Tibial nerve (tissue), 4 donors: ENCODE results near the gene KLC3. TPM values are rescaled to one million over a fixed set of nuclear protein-coding genes. Genes with fewer than 3 reads are reported as not detected.

Source experiments
- DNase-seq, 2 donors: peaks; one replicate each; pipeline ENCODE4 v3.0.0-alpha.2; 2019; ENCODE audit warnings: low spot score in 2 of 2
- H3K27ac ChIP-seq, 4 donors: fragments of 200-600 bp; sonication (generic) in 3 of 4; one replicate each; pipeline ENCODE4 v1.5.1; 2017 to 2019; ENCODE audit warnings: mild to moderate bottlenecking in 1 of 4
- H3K27me3 ChIP-seq, 2 donors: fragments of 200-600 bp; sonication (generic) in 1 of 2; one replicate each; pipeline versions ENCODE4 v1.5.1 to v1.6.0; 2017 to 2019
- H3K36me3 ChIP-seq, 3 donors: fragments of 200-600 bp; sonication (generic); one replicate each; pipeline ENCODE4 v1.5.1; 2018 to 2019
- H3K4me1 ChIP-seq, 4 donors: fragments of 200-600 bp; sonication (generic) in 3 of 4; one replicate each; pipeline ENCODE4 v1.5.1; 2017 to 2019
- H3K4me3 ChIP-seq, 4 donors: fragments of 200-600 bp; sonication (generic) in 3 of 4; one replicate each; pipeline ENCODE4 v1.5.1; 2017 to 2019; ENCODE audit warnings: mild to moderate bottlenecking in 1 of 4, moderate library complexity in 1 of 4
- H3K9me3 ChIP-seq, 4 donors: fragments of 200-600 bp; sonication (generic) in 3 of 4; one replicate each; pipeline ENCODE4 v1.5.1; 2017 to 2019
- EP300 ChIP-seq, 2 donors: sonication (generic); formaldehyde crosslinking; IDR thresholded peaks; one replicate each; pipeline ENCODE4 v1.6.1; 2017; ENCODE audit warnings: antibody characterized with exemption in 2 of 2, mild to moderate bottlenecking in 1 of 2
- POLR2A ChIP-seq, 2 donors: fragments of 450-650 bp; IDR thresholded peaks; one replicate each; pipeline ENCODE4 v1.6.1; 2017; ENCODE audit warnings: antibody characterized with exemption in 2 of 2, mild to moderate bottlenecking in 2 of 2, moderate library complexity in 2 of 2
- WGBS, 2 donors: methylation state at CpG; one replicate each; pipeline ENCODE4 v1.1.5; 2018; 5-methylcytosine and 5-hydroxymethylcytosine counted together
- total RNA-seq, 4 donors: library from RNA; depleted of rRNA; stranded (reverse); fragments of >200 nt; gene quantifications; one replicate each; pipeline ENCODE4 v1.1.0, GENCODE V29; 2016
- TF ChIP-seq, protein P1 (sequence below), 5 experiments: fragments of 200-600 bp in 3 of 5; fragments of 450-650 bp in 2 of 5; sonication (generic) in 3 of 5; IDR thresholded peaks; one replicate each; pipeline ENCODE4 v1.5.1; 2016 to 2019; ENCODE audit warnings: antibody characterized with exemption in 5 of 5, mild to moderate bottlenecking in 3 of 5, moderate library complexity in 2 of 5

Gene KLC3
- total RNA-seq, 4 donors from 2014 or later: not detected

DNA sequence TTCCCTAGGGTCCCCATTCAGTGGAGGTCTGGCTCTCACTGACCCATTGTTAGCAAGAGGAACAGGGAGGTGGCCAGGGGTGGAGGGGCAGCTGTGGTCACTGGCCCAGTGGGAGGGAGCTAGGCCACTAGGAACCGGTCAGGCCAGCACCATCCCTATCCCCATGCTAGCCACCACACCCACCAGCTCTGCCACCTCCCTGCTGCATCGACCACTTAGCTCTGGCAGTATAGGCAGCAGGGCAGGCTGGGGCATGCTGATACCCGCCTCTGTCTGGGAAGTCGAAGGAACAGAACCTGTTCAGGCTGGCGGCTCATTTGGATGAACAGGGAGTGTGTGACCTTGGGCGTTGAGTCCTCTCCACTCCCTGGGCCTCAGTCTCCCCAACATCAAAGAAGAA, 59.6 kb downstream of the KLC3 start:
- H3K27ac ChIP-seq: no peak overlapping the region
- H3K4me3 ChIP-seq: no peak overlapping the region
- H3K36me3 ChIP-seq: peaks cover 0 to 7% (median 0%) of the 10 kb centered on the region in 3 donors
- H3K27me3 ChIP-seq: peaks cover 5 to 53% of the 10 kb centered on the region in 2 donors
- no peaks in the 10 kb centered on the region for H3K9me3 ChIP-seq
- WGBS, 2 donors: 85 to 88% methylated on average over 5 to 6 of the region's 6 CpGs
- no peak for TF ChIP-seq POLR2A (IDR thresholded peaks at IDR 0.05)
- TF ChIP-seq EP300 (IDR thresholded peaks at IDR 0.05): no peak
- TF ChIP-seq, protein P1, sequence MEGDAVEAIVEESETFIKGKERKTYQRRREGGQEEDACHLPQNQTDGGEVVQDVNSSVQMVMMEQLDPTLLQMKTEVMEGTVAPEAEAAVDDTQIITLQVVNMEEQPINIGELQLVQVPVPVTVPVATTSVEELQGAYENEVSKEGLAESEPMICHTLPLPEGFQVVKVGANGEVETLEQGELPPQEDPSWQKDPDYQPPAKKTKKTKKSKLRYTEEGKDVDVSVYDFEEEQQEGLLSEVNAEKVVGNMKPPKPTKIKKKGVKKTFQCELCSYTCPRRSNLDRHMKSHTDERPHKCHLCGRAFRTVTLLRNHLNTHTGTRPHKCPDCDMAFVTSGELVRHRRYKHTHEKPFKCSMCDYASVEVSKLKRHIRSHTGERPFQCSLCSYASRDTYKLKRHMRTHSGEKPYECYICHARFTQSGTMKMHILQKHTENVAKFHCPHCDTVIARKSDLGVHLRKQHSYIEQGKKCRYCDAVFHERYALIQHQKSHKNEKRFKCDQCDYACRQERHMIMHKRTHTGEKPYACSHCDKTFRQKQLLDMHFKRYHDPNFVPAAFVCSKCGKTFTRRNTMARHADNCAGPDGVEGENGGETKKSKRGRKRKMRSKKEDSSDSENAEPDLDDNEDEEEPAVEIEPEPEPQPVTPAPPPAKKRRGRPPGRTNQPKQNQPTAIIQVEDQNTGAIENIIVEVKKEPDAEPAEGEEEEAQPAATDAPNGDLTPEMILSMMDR (IDR thresholded peaks at IDR 0.05): no peak
- DNase-seq: no peak
- peaks cover 0 to 48% (median 18%) of the 10 kb centered on the region in 4 donors for H3K4me1 ChIP-seq

Other genes starting within 250 kb of the KLC3 start
- gene PPP1R37, start 247.6 kb upstream of the KLC3 start, total RNA-seq: 10 to 100 TPM; 22.1 to 44.1 (median 33.5) TPM
- gene NKPD1, start 179.8 kb upstream of the KLC3 start, total RNA-seq: 1 to 10 TPM in 1 of 4 donors, not detected in 3; 1.2 TPM
- 10 to 100 TPM; 13.5 to 52.9 (median 29.1) TPM for gene TRAPPC6A, start 162.5 kb upstream of the KLC3 start, total RNA-seq
- 10 to 100 TPM; 12.0 to 42.0 (median 23.7) TPM for gene BLOC1S3, start 162.0 kb upstream of the KLC3 start, total RNA-seq
- gene EXOC3L2, start 95.3 kb upstream of the KLC3 start, total RNA-seq: 1 to 10 TPM in 3 of 4 donors, under 1 TPM in 1; 0.63 to 3.7 (median 2.3) TPM
- gene MARK4, start 89.5 kb upstream of the KLC3 start, total RNA-seq: 10 to 100 TPM; 12.1 to 34.8 (median 25.9) TPM
- 1 to 10 TPM in 1 of 4 donors, under 1 TPM in 1, not detected in 2; 0.30 to 1.3 TPM for gene CKM, start 17.9 kb upstream of the KLC3 start, total RNA-seq
- gene ERCC2, start 29.8 kb downstream of the KLC3 start, total RNA-seq: 10 to 100 TPM in 3 of 4 donors, 1 to 10 TPM in 1; 9.4 to 19.5 (median 17.6) TPM
- gene PPP1R13L, start 64.3 kb downstream of the KLC3 start, total RNA-seq: 10 to 100 TPM; 10.0 to 27.9 (median 17.1) TPM
- 10 to 100 TPM in 1 of 4 donors, 1 to 10 TPM in 3; 2.2 to 10.8 (median 6.2) TPM for gene POLR1G, start 65.9 kb downstream of the KLC3 start, total RNA-seq
- gene ERCC1, start 83.2 kb downstream of the KLC3 start, total RNA-seq: 100 to 1,000 TPM in 2 of 4 donors, 10 to 100 TPM in 2; 95.5 to 161 (median 99.2) TPM
- gene FOSB, start 127.2 kb downstream of the KLC3 start, total RNA-seq: 1 to 10 TPM in 2 of 4 donors, under 1 TPM in 2; 0.60 to 4.9 (median 1.8) TPM
- 1 to 10 TPM; 1.5 to 5.9 (median 3.5) TPM for gene RTN2, start 156.3 kb downstream of the KLC3 start, total RNA-seq
- 1 to 10 TPM in 1 of 4 donors, under 1 TPM in 2, not detected in 1; 0.39 to 5.0 (median 0.60) TPM for gene PPM1N, start 157.7 kb downstream of the KLC3 start, total RNA-seq
- gene VASP, start 166.7 kb downstream of the KLC3 start, total RNA-seq: 10 to 100 TPM; 39.1 to 74.4 (median 59.2) TPM
- 1 to 10 TPM; 4.8 to 6.7 (median 5.7) TPM for gene OPA3, start 244.1 kb downstream of the KLC3 start, total RNA-seq